GM19023 (cell line): ENCODE data around the gene PDZK1IP1.
"Not testable (repeated sequence)": the region's sequence is repeated elsewhere in the genome, so short reads cannot be mapped to it uniquely, and the experiment has no call there.

ENCODE experiments used
- ATAC-seq: cut with Tn5 transposase; IDR thresholded peaks from one replicate; pipeline ENCODE4 v1.9.1; 2021; ENCODE audit warnings: mild to moderate bottlenecking, moderate library complexity; ENCODE audit not compliant: unreplicated experiment

The PDZK1IP1 gene

DNA sequence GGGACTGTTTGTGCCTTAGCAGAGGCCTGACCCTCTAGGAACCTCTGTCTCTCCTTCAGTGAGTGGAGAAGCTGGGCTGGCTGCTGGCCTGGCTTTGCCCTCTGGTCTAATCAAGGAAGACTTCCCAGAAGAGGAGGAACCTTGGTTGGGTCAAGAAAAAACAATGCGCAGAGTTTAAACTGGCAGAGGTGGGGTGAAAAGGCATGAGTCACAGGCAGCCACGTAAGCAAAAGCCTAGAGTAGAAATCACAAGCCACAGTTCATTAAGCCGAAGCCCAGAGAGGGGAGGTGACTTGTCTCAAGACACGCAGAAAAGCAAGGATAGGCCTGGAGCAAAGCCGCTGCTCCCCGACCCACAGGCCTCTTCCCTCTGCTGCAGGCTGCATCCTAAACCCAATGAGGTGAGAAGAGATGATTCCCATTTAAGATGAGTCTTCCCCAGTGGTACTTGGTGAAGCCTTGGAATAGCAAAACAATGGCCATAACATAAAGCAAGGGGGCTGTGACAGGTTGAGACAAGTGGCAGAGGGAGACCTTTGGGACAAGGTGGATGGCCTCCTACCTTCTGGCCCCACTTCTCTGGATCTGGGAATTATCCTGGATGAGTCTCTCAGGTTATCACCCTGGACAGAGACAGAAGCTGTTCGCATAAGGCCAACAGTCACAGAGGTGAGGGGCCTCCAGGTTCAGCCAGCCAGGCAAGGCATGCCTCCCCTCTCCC is 7.7 kb downstream of the PDZK1IP1 start:
- no peak for ATAC-seq

DNA sequence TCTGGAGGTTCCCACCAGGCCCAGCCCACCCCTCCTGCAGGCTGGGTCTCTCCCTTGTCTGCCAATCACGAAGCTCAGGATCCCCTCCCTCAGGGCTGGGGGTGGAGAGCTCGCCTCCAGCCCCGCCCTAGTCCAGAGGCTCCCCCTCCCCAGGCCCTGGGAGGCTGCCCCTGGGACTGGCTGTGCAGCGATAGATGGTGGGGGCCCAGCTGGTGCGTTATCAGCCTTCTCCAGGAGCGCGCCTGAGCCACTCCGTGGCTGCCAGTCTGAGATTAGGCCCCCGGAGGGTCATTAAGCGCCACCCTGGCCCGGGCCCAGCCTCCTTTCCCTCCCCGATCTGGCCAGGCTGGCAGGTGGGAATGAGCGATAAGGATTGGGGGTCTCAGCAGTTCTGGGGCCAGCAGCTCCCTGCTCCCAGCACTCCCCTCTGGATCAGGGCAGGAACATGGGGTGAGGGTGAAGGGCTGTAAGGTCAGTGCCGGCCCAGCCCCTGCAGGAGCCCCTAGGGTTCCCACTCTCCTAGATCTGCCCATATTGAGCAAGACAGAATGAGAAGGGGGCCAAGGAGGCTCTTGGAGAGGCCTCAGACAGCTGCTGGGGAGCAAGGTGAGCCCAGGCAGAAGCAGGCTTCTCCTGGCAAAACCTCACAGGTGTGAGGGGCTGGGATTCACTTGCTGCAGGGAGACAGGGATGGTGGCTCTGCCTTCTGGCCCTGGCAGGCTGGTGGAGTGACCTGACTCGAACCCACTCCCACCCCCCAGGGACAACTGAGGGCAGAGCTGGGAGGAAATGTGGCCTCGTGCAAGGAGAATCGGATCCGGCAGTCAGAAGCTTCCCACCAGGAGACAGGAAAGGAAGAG is 8.5 kb downstream of the PDZK1IP1 start:
- no peak for ATAC-seq

DNA sequence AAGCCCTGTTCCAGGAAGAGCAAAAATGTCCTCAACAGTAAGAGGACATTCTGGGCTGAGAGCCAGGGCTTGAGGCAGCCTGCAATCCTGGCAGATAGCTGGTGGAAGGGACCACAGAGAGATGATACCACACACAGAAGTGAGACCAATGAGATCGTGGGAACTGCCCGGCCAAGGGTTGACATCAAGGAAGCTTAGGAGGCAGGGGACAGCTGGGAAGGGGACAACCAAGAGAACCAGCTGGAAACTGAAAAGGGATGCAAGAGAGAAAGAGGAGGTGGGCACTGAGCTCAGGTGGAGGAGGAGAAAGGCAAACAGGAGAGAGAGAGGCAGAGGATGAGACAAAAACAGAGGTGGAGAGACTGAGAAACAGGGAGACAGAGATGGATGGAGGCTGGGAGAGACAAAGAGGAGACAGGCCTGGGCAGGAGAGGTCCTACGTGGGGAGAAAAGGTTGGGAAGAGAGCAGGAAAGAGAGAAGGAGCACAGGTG is 9.2 kb downstream of the PDZK1IP1 start:
- no peak for ATAC-seq

DNA sequence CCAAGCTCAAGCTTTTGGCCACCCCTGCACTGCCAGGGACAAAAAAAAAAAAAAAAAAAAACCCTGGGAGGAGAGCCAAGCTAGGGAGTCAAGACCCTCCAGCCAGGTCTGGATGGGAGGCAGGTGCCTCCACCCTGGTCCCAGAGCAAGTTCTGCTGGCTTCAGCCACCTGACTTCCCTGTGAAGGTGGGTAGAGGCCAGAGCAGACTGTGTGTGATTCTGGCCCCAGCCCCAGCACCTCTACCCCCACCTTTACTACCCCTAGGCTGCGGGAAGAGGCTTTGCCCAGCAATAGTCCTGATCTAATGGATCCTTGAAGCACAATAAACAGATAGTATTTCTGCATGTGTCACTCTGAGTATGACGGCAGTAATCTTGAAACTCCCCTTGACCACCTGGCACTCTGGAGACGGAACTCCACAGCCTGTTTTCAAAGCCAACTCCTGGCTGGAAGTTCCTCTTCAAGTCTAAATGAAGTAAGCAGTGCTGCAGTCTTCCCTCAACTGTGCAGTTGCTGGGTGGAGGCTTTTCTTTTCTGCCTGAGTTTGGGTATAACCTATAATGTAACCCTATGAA is 9.8 kb downstream of the PDZK1IP1 start:
- ATAC-seq = no peak

DNA sequence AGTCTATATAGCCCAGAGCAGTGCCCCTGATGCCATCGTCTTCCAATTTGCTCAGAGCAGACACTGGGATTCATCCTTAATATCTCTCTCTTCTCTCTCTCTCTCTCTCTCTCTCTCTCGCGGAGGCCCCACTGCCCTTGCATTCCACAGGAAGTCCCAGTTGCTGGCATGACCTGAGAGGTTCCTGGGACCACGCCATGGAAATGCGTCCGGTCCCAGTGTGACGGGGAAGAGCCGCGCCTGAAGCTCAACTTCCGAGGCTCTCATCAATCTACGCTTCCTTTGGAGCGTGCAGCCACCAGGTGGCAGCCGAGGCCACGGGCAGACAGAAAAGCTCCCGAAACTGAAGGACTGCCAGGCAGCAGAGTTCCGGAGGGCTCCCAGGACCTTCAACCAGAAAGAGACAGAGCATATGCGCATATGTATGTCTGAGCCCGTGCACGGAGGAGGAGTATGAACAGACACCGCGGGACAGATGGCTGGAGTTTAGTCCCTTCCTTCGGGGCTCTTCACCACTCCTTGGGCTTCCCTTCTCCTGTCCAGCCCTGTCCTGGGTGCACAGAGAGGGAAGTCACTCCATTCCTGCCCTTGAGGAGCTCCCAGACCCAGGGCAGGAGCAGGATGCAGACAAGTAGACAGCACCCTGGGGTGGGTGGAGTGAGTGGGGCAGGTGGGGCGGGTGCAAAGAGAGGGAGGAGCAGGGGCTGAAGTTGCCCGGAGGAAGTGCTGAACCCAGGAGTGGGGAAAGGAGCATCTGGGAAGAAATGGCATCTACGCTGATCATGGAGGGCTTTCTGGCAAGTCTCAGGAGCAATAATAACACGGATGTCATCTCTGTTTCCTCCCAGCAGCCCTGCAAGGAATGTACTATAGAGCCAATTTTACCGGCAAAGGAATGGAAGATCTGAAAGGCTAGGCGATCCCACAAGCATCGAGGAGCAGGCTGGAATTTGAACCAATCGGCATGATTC is 10.5 kb downstream of the PDZK1IP1 start:
- peak; percentile 80 for ATAC-seq

DNA sequence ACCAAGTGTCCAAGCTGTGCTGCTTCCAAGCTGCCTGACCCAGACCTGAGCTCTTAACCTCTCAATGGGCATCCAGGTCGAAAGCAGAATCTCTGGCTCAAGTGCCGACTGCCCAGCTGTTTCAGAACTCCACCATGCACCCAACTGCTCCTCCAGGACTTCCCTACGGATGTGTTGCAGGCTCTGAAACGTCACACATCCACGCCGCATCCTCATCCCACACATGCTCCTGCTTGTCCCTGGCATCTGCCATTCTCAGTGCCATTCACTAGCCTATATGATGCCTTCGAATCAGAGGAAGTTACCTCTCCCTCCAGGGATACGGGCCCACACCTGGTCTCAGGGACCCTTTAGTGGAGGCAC is 11.2 kb downstream of the PDZK1IP1 start:
- no peak for ATAC-seq

DNA sequence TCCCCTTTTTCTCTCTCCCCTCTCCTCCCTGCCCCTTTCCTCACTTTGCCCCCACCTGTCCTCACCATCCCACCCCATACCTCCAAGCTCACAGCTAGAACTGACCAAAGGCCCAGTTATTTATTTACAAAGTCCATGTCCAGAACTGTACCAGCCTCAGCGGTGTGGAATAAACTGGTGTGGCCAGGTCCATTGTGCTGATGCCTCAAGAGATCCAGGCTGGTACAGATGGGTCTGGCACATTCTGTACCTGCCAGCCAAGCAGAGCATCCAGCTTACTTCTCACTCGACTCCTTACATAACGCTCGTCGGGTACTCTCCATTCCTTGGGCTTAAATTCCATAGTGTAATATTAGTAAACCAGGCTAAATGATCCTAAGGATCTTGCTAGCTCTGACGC is 11.8 kb downstream of the PDZK1IP1 start:
- ATAC-seq = no peak

DNA sequence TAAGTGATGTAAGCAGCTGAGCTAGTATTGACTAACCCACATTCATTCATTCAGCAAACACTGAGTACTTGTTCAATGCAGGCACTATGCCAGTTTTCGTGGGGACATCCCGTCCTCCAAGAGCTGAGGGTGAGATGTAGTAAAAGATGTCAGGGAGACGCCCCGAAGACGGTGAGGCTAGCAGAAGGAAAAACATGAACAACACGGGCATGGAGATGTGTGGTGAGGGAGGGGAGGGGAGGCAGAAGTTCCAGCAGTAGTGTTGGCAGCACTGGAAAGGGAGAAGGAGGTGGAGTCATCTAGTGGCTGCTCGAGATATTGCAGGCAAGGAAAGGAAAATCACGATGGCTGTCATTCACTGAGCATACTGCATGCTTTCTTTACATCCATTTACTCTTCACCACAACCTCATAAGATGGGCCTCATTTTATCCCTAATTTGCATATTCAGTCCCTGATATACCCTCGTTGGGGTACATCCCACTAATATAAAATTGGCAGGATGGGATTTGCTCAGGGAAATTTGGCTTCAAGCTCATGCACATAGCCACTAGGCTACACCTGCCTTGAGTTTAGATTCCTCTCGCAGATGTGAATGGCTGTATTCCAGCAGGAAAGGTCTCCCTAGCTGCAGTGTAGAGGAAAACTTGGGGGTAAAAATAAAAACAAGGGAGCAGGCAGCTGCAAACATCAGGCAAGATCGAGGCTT is 14.5 kb downstream of the PDZK1IP1 start:
- ATAC-seq = no peak

DNA sequence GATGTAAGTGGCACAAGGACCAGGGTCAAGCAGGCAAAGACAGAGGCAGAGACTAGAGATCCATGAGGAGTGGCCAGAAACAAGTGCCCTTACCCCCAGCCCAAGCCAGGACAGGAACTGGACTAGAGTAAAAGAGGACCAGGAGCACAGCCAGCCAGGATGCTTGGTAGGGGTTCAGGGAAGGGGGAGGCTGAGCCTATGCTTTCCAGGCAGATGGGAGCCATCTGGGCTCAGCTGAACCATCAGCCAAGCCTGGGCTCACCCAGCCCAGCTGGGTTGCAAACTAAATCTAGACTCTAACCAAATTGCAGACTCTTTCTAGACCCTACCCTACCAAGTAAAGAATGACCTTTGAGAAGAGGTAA is 15.2 kb downstream of the PDZK1IP1 start:
- no peak for ATAC-seq

DNA sequence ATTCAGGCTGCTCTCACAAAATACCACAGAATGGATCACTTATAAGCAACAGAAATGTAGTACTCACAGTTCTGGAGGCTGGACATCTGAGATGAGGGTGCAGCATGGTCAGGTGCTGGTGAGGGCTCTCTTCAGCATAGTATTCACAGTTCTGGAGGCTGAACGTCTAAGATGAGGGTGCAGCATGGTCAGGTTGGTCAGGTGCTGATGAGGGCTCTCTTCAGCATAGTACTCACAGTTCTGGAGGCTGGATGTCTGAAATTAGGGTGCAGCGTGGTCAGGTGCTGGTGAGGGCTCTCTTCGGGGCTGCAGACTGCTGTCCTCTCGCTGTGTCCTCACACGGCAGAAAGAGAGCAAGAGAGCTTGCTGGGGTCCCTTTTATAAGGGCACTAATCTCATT is 17.1 kb downstream of the PDZK1IP1 start:
- no peak for ATAC-seq

DNA sequence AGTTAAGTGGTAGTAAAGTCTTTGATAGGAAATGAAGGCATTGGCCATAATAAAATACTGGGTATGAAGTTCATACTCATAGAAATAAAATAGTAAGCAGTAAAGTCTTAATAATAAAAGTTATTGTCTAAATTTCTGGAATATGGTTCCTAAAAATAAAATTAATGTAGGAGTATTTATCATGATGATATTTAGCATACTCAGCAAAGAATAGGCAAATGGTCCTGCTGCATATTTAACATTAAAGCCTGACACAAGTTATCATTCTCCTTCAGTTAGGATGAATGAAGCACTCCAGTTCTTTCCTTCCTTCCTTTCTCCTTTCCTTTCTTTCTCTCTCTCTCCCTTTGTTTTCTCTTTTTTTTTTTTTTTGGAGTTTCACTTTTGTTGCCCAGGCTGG is 25.3 kb downstream of the PDZK1IP1 start:
- ATAC-seq = no peak

DNA sequence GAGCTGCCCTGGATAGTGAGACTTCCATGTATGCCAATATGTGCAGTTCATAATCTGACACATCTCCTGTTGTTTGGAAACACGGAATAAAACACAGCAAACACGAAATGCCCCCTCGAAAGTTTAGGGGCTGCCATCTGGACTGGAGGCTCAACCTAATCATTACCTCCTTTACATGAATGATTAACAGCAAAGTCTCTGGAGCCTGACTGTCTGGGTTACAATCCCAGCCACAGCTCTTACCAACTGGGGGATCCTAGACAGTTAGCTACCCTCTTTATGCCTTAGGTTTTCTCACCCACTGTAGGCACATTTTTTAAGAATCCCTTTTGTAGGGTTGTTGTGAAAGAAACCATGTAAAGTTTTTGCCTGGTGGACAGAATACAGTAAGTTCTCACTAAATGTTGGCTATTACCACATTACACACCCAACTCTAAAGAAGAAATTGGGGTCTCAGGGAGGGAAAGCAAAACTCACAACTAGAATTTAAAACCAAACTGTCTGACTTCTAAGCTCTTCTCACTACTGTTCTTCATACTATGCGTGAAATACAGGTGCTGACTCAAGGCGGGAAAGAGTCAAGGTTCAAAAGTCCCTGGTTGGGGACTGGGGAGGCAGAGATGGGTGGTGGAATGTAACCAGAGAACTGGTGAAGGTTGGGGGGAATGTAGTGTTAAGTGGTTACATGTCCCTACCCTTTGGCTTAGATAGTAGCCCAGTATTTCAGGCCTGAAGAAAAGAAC is 28.4 kb downstream of the PDZK1IP1 start:
- ATAC-seq = no peak

DNA sequence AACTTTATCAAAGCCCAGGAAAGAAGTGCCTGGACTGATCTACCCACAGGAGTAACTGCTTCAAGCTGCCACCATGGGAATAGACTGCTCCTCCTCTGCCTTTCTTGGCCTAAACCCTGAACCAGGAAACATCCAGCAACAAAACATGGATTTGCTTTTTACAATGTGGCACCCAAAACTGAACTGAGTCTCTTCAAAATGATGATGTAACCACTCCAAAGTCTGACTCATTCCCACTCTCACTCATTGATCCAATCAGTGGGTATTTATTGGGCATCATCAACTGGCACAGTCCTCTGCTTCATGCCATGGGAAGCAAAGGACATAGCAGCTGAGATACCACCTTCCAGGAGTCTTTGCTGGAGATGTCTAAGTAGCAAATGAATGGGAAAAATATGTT is 29.1 kb downstream of the PDZK1IP1 start:
- ATAC-seq = no peak

DNA sequence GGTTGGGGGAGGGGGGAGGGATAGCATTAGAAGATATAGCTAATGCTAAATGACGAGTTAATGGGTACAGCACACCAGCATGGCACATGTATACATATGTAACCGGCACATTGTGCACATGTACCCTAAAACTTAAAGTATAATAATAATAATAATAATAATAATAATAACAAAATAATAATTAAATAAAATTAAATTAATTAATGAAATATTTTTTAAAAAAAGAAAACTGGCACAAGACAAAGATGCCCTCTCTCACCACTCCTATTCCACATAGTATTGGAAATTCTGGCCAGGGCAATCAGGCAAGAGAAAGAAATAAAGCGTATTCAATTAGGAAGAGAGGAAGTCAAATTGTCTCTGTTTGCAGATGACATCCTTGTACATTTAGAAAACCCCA is 31.9 kb downstream of the PDZK1IP1 start:
- not testable (repeated sequence) for ATAC-seq

DNA sequence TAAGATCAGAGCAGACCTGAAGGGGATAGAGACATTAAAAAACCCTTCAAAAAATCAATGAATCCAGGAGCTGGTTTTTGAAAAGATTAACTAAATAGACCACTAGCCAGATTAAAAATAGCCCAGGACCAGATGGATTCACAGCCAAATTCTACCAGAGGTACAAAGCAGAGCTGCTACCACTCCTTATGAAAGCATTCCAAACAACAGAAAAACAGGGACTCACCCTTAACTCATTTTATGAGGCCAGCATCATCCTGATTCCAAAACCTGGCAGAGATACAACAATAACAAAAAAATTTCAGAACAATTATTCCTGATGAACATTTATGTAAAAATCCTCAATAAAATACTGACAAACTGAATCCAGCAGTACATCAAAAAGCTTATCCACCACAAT is 33.4 kb downstream of the PDZK1IP1 start:
- ATAC-seq = not testable (repeated sequence)

DNA sequence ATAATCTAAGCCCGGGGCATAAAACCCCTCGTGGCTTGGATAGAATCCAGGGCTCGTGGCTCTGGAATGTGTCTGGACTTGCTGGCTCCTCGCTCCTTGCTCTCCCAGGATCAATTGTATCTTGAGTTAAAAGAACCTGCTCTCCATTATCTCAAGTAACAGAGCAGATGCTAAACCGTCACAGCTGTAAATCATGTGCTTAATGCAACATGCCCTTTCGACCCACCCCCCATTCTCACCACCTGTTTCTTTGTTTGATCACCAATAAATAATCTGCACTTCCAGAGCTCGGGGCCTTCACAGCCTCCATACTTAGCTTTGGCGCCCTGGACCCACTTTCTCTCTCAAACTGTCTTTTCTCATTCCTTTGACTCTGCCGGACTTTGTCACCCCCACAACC is 40.7 kb downstream of the PDZK1IP1 start:
- ATAC-seq = not testable (repeated sequence)

DNA sequence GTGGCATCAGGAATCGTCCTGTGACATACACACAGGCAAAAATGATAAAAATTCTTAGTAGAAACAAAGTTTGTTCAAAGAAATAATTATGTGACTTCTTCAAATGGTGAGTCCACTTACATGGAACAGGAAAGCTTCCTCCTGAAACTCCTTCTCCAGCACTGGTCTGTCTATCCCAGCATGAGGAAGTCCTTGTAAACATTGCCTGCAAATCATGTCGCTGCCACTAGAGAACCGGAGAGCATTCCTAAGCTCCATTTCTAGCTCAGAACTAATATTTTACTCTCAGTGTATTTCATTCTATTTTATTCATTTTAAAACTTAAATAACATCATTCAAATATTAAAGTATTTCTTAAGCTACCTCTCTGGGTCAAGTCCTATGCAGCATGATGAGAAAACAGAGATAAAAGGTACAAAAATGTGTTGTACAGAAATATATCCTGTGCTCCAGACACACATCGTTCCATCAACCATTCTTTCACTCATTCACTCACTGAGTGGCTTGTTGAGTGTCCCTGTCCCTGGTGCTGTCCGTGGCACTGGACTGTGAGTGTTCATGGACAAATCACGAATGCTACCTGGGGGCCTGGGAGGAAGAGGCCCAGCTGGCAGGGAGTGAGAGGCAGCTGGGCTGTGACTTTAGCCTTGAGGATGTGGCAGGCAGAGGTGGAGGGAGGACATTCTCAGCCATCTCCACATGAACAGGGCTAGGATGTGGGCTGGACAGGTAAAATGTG is 42.6 kb downstream of the PDZK1IP1 start:
- ATAC-seq = no peak

DNA sequence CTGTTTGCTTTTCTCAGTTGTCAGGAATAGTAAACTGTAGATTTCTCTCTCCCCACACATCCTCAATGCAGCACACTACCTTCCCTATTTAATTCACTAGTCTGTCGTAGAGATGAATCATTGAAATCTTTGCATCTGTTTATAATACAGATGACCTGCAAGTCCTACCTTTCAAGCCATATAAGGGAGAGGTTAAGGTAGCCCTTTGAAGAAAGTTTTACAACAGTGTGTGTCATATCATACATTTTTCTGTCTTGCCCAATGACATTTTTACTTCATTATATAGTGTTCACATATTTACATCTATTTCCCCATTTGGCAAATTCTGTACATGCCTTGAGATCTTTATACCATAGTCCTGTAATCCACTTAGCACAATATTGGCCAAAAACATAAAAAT is 43.3 kb downstream of the PDZK1IP1 start:
- not testable (repeated sequence) for ATAC-seq

DNA sequence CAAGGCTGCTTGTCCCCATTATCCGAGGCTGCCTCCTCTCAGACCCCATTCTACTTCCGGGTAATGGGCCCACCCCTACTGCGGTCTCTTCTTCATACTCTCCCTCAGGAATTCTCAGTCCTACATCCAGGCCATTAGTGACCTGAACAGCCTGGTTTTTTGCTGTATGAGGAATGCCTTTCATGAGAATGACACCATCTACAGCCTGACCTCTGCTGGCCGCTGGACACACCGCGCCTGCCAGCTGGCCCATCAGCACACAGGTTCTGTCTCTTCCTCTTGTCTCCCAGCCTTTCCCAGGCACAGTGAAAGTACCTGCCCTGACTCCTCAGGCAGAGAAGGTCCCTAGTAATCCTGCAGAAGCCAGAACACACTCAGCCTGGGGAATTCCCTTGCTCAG is 46.2 kb downstream of the PDZK1IP1 start:
- not testable (repeated sequence) for ATAC-seq
